Dermis blood vessel endothelial cell (primary cell): ENCODE results near the gene MKRN2OS. TPM values are rescaled to one million over a fixed set of nuclear protein-coding genes. Genes with fewer than 3 reads are reported as not detected.

Experiments
- DNase-seq: peaks from one replicate; pipeline ENCODE4 v3.0.0; 2010
- total RNA-seq: library from RNA; depleted of rRNA; stranded (reverse); fragments of >200 nt; gene quantifications from 2 replicates; pipeline ENCODE4 v1.2.3, GENCODE V29; 2014

Gene MKRN2OS
- not detected in 2 replicates for total RNA-seq

GRCh38 chr3:12545473-12545791, at the start of gene MKRN2OS:
TSS of gene MKRN2OS (minus strand) at chr3:12545499. CDS start at chr3:12545464, 35 bp downstream.
- DNase-seq = no peak

GRCh38 chr3:12593473-12593872, 48.2 kb upstream of the MKRN2OS start:
- DNase-seq = no peak

GRCh38 chr3:12591997-12592715, 46.9 kb upstream of the MKRN2OS start:
- no peak for DNase-seq

- DNase-seq = no peak
Observed at GRCh38 chr3:12591456-12591855, 46.2 kb upstream of the MKRN2OS start.

GRCh38 chr3:12590096-12590495, 44.8 kb upstream of the MKRN2OS start:
- no peak for DNase-seq

- peak; percentile 32 for DNase-seq
Observed at GRCh38 chr3:12588039-12589009, 43.0 kb upstream of the MKRN2OS start.

- DNase-seq = no peak
Observed at GRCh38 chr3:12586403-12586802, 41.1 kb upstream of the MKRN2OS start.

GRCh38 chr3:12585970-12586369, 40.7 kb upstream of the MKRN2OS start:
- DNase-seq = no peak

GRCh38 chr3:12585181-12585580, 39.9 kb upstream of the MKRN2OS start:
- no peak for DNase-seq

- no peak for DNase-seq
Observed at GRCh38 chr3:12584083-12584482, 38.8 kb upstream of the MKRN2OS start.

GRCh38 chr3:12583280-12583679, 38.0 kb upstream of the MKRN2OS start:
- DNase-seq = no peak

GRCh38 chr3:12582730-12583129, 37.4 kb upstream of the MKRN2OS start:
- no peak for DNase-seq

- peak; percentile 62 for DNase-seq
Observed at GRCh38 chr3:12579905-12580304, 34.6 kb upstream of the MKRN2OS start.

GRCh38 chr3:12579456-12579855, 34.2 kb upstream of the MKRN2OS start:
- peak; percentile 51 for DNase-seq

GRCh38 chr3:12578742-12579141, 33.4 kb upstream of the MKRN2OS start:
- DNase-seq = no peak

- DNase-seq = no peak
Observed at GRCh38 chr3:12577379-12577778, 32.1 kb upstream of the MKRN2OS start.

GRCh38 chr3:12574661-12575060, 29.4 kb upstream of the MKRN2OS start:
- DNase-seq = peak; percentile 48

GRCh38 chr3:12574131-12574530, 28.8 kb upstream of the MKRN2OS start:
- DNase-seq = no peak

- DNase-seq = no peak
Observed at GRCh38 chr3:12571986-12572385, 26.7 kb upstream of the MKRN2OS start.

- DNase-seq = no peak
Observed at GRCh38 chr3:12569836-12570235, 24.5 kb upstream of the MKRN2OS start.

- DNase-seq = no peak
Observed at GRCh38 chr3:12568747-12569146, 23.4 kb upstream of the MKRN2OS start.

GRCh38 chr3:12566976-12567375, 21.7 kb upstream of the MKRN2OS start:
- peak; percentile 25 for DNase-seq

GRCh38 chr3:12562451-12562850, 17.2 kb upstream of the MKRN2OS start:
- no peak for DNase-seq

GRCh38 chr3:12561397-12561796, 16.1 kb upstream of the MKRN2OS start:
- DNase-seq = no peak
